Astrocyte of the spinal cord (primary cell): Measurements from ENCODE around the gene MCM6.
A peak's percentile ranks its signal among the peaks of the same experiment; 100 is the strongest.
"Not testable (repeated sequence)": the region's sequence is repeated elsewhere in the genome, so short reads cannot be mapped to it uniquely, and the experiment has no call there.

Source experiments
- DNase-seq: peaks from one replicate; pipeline ENCODE4 v3.0.0; 2011; ENCODE audit warnings: low read depth, low spot score
- H3K4me3 ChIP-seq: 2 replicates; pipeline ENCODE4 v1.5.1; 2011; ENCODE audit warnings: low read depth, mild to moderate bottlenecking, low read length, moderate library complexity
- CTCF ChIP-seq: IDR thresholded peaks from 2 replicates; pipeline ENCODE4 v1.5.1; 2012; ENCODE audit warnings: low read depth, mild to moderate bottlenecking, low read length, inconsistent platforms
- in situ Hi-C: cut with HindIII; loops from 2 replicates; pipeline ENCODE4 v1.10.0; 2017; ENCODE audit warnings: low sequenced_read_pairs

Gene MCM6

GRCh38 chr2:135820003-135820618, 56.1 kb downstream of the MCM6 start:
- in situ Hi-C loops = no loop called here
- H3K4me3 ChIP-seq = no peak overlapping the region
- no peak for TF ChIP-seq CTCF
- peak; percentile 79 for DNase-seq

DNA sequence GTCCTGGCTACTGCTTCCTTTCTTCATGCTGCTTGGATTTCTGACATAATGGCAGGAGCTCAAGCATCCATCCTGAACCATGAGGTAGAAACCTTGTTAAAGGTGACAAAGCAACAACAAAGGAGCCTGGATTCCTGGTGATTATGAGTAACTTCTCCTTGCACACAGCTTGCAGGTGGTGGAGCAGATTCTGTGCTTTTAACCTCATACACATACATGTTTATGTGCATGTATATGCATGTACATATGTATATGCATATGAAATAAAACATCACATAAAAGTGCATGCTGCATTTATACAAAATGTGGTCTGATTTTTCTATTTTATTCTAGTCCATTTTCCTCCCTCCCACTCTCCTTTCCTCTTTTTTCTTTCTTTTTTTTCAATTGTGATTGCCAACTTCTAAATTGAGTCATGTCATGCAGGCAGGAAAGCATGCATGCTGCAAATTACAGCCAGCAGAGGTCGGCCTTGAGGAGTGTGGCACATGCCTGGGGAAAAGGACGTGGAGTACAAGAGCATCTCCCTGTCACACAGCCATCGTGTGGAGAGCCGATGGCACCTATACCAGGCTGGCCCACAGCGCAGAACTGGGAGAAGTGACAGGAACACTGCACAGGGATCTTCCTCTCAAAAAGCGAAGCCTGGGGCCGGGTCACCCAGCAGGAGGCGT, 57.2 kb downstream of the MCM6 start:
- in situ Hi-C loops = no loop called here
- H3K4me3 ChIP-seq = no peak overlapping the region
- TF ChIP-seq CTCF = peak; percentile 39
- DNase-seq = peak; percentile 21

DNA sequence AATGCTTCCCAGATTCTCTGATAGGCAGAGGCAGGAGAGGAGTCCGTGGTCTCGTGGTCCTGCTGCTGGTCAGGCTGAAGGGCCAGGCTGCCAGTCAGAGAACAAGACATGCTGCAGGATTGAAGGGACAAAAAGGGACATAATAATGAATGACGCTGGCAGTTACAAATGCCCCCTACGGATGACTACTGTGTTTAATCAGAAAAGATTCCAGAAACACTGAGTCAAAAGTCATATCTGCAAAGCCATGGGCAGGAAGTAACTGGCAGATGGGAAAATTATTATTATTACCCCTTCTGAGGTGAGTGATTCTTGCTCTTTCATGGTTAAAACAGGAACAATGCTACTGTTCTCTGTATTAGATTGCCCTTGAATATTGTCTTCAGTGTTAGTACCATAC, 58.3 kb downstream of the MCM6 start:
- no peak for TF ChIP-seq CTCF
- in situ Hi-C loops = no loop called here
- DNase-seq = no peak

GRCh38 chr2:135817466-135817865, 58.8 kb downstream of the MCM6 start:
- no peak for DNase-seq
- no peak overlapping the region for H3K4me3 ChIP-seq
- no peak for TF ChIP-seq CTCF
- in situ Hi-C loops = no loop called here

More for the DNA sequence above, 58.3 kb downstream of the MCM6 start:
- H3K4me3 ChIP-seq = no peak overlapping the region

- in situ Hi-C loops = no loop called here
- DNase-seq = no peak
- no peak overlapping the region for H3K4me3 ChIP-seq
- no peak for TF ChIP-seq CTCF
Observed at GRCh38 chr2:135815269-135815668, 61.0 kb downstream of the MCM6 start.

DNA sequence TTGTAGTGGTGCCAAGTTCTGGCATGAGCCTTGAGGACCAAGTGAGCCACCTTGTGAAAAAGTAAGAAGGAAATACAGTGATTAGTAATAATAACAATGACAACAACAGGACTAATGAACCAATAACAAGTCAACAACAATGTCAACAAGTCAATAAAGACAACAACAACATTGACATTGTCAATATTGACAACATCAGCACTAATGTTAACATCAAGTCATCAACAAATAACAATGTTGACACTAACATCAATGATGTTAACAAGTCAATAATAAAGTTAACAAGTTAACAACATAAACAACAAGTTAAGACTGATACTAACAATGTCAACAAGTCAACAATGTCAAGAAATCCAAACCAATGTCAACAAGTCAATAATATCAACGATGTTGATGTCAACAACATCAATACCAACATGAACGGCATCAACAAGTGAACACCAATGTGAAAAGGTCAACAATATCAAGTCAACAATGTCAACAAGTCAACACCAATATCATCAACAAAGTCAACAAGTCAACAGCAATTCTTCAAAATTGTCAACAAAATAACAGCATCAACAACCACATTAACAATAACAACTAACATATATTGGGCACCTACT, 63.2 kb downstream of the MCM6 start:
- TF ChIP-seq CTCF = no peak
- no peak overlapping the region for H3K4me3 ChIP-seq
- no peak for DNase-seq
- in situ Hi-C loops = no loop called here

DNA sequence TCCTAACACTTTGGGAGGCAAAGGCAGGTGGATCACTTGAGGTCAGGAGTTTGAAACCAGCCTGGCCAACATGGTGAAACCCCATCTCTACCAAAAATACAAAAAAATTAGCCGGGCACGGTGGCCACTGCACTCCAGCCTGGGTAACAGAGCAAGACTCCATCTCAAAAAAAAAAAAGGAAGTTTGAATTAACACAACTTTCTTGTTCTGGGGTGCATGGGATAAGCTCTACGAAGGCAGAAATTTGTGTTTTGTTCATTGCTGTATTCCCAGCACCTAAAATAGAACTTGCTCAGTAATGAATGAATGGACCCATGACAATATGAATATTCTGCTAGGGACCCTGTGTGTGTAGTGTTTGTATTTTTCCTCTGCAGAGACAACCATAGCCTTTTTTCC, 68.4 kb downstream of the MCM6 start:
- DNase-seq, H3K4me3 ChIP-seq, in situ Hi-C loops: not testable (repeated sequence)
